H9 (cell line): ENCODE results near the gene KLHL2. TPM values are rescaled to one million over a fixed set of nuclear protein-coding genes. Genes with fewer than 3 reads are reported as not detected.

ENCODE experiments used
- DNase-seq: peaks from one replicate; pipeline ENCODE4 v3.0.0-alpha.2; 2017
- H2AFZ ChIP-seq: one replicate; pipeline ENCODE4 v1.6.1; 2013; ENCODE audit warnings: mild to moderate bottlenecking, low read length, control low read depth, moderate library complexity
- H2AK5ac ChIP-seq: 2 replicates; pipeline ENCODE4 v1.6.1; 2013; ENCODE audit warnings: low read length, control low read depth, mixed read lengths; ENCODE audit not compliant: insufficient read length
- H2BK120ac ChIP-seq: one replicate; pipeline ENCODE4 v1.6.1; 2013; ENCODE audit warnings: low read depth, mild to moderate bottlenecking, low read length, control low read depth, inconsistent platforms; ENCODE audit not compliant: poor library complexity, severe bottlenecking
- H2BK12ac ChIP-seq: 2 replicates; pipeline ENCODE4 v1.6.1; 2013; ENCODE audit warnings: low read length, control low read depth, mixed read lengths, low read depth; ENCODE audit not compliant: insufficient read length
- H2BK15ac ChIP-seq: 2 replicates; pipeline ENCODE4 v1.6.1; 2013; ENCODE audit warnings: low read depth, low read length, control low read depth
- H2BK20ac ChIP-seq: one replicate; pipeline ENCODE4 v1.6.1; 2013; ENCODE audit warnings: low read depth, mild to moderate bottlenecking, low read length, control low read depth, inconsistent platforms; ENCODE audit not compliant: poor library complexity, severe bottlenecking
- H2BK5ac ChIP-seq: 2 replicates; pipeline ENCODE4 v1.6.1; 2013; ENCODE audit warnings: low read length, control low read depth, mixed read lengths; ENCODE audit not compliant: insufficient read length
- H3K14ac ChIP-seq: 2 replicates; pipeline ENCODE4 v1.6.1; 2013; ENCODE audit warnings: low read length, control low read depth; ENCODE audit not compliant: insufficient read depth
- H3K18ac ChIP-seq: 2 replicates; pipeline ENCODE4 v1.6.1; 2013; ENCODE audit warnings: low read depth, mild to moderate bottlenecking, mixed read lengths, low read length, control low read depth; ENCODE audit not compliant: insufficient read length
- H3K23ac ChIP-seq: 2 replicates; pipeline ENCODE4 v1.6.1; 2013; ENCODE audit warnings: low read length, control low read depth, mixed read lengths, low read depth; ENCODE audit not compliant: insufficient read length
- H3K23me2 ChIP-seq: 2 replicates; pipeline ENCODE4 v1.6.1; 2013; ENCODE audit warnings: low read depth, mild to moderate bottlenecking, mixed read lengths, low read length, control low read depth; ENCODE audit not compliant: insufficient read length, poor library complexity, severe bottlenecking
- H3K27ac ChIP-seq: 2 replicates; pipeline ENCODE4 v1.5.1; 2013; ENCODE audit warnings: low read length, control low read depth, mixed read lengths, low read depth; ENCODE audit not compliant: insufficient read length
- H3K27me3 ChIP-seq: 2 replicates; pipeline ENCODE4 v1.6.1; 2013; ENCODE audit warnings: low read length, control low read depth, inconsistent platforms; ENCODE audit not compliant: insufficient read depth
- H3K4ac ChIP-seq: 2 replicates; pipeline ENCODE4 v1.6.1; 2013; ENCODE audit warnings: low read depth, mild to moderate bottlenecking, control low read depth, inconsistent platforms, low read length, moderate library complexity
- H3K4me1 ChIP-seq: 2 replicates; pipeline ENCODE4 v1.6.1; 2013; ENCODE audit warnings: low read length, control low read depth, inconsistent platforms; ENCODE audit not compliant: insufficient read depth
- H3K4me2 ChIP-seq: 2 replicates; pipeline ENCODE4 v1.6.1; 2013; ENCODE audit warnings: low read length, control low read depth, mixed read lengths; ENCODE audit not compliant: insufficient read length, insufficient read depth
- H3K56ac ChIP-seq: 2 replicates; pipeline ENCODE4 v1.6.1; 2013; ENCODE audit warnings: low read depth, mild to moderate bottlenecking, mixed read lengths, low read length, control low read depth; ENCODE audit not compliant: insufficient read length
- H3K79me1 ChIP-seq: 2 replicates; pipeline ENCODE4 v1.6.1; 2013; ENCODE audit warnings: low read depth, mild to moderate bottlenecking, moderate library complexity, low read length, control low read depth, inconsistent platforms; ENCODE audit not compliant: insufficient read depth, poor library complexity, severe bottlenecking
- H3K79me2 ChIP-seq: 2 replicates; pipeline ENCODE4 v1.6.1; 2013; ENCODE audit warnings: low read length, control low read depth, inconsistent platforms; ENCODE audit not compliant: insufficient read depth
- H3K9ac ChIP-seq: 2 replicates; pipeline ENCODE4 v1.6.1; 2013; ENCODE audit warnings: low read length, control low read depth, mixed read lengths; ENCODE audit not compliant: insufficient read length; ENCODE audit errors: extremely low read depth
- H3K9me3 ChIP-seq: one replicate; pipeline ENCODE4 v1.6.1; 2013; ENCODE audit warnings: low read depth, low read length, inconsistent platforms; ENCODE audit not compliant: control insufficient read depth
- H3T11ph ChIP-seq: one replicate; pipeline ENCODE4 v1.6.1; 2013; ENCODE audit warnings: mild to moderate bottlenecking, low read length, control low read depth, inconsistent platforms
- H4K20me1 ChIP-seq: one replicate; pipeline ENCODE4 v1.6.1; 2013; ENCODE audit not compliant: control insufficient read depth, insufficient read length, insufficient read depth
- H4K5ac ChIP-seq: 2 replicates; pipeline ENCODE4 v1.6.1; 2013; ENCODE audit warnings: low read depth, mild to moderate bottlenecking, mixed read lengths, low read length, control low read depth; ENCODE audit not compliant: insufficient read length
- H4K8ac ChIP-seq: replicated peaks from 2 replicates; pipeline ENCODE4 v1.6.1; 2013; ENCODE audit warnings: low read length, control low read depth, mixed read lengths, low read depth; ENCODE audit not compliant: insufficient read length
- H4K91ac ChIP-seq: 2 replicates; pipeline ENCODE4 v1.6.1; 2013; ENCODE audit warnings: low read depth, mild to moderate bottlenecking, moderate library complexity, mixed read lengths, low read length, control low read depth; ENCODE audit not compliant: insufficient read length
- H3K27ac Mint-ChIP-seq, 3 experiments: 2 replicates in 2 of 3; 3 replicates in 1 of 3; pipeline ENCODE4 v1.8.0; 2020 to 2021; ENCODE audit warnings: mixed read lengths in 3 of 3, mild to moderate bottlenecking in 1 of 3, moderate library complexity in 1 of 3
- H3K27me3 Mint-ChIP-seq: 2 replicates; pipeline ENCODE4 v1.8.0; 2021; ENCODE audit warnings: low read depth, mild to moderate bottlenecking, moderate library complexity, mixed read lengths
- H3K36me3 Mint-ChIP-seq, 3 experiments: 2 replicates in 2 of 3; 3 replicates in 1 of 3; pipeline ENCODE4 v1.8.0; 2020 to 2021; ENCODE audit warnings: low read depth in 3 of 3, mixed read lengths in 3 of 3; ENCODE audit not compliant: insufficient read depth in 1 of 3
- H3K4me1 Mint-ChIP-seq, 2 experiments: 2 replicates each; pipeline ENCODE4 v1.8.0; 2020; ENCODE audit warnings: mixed read lengths in 2 of 2
- H3K4me3 Mint-ChIP-seq, 2 experiments: 2 replicates in 1 of 2; 3 replicates in 1 of 2; pipeline ENCODE4 v1.8.0; 2020 to 2021; ENCODE audit warnings: mild to moderate bottlenecking in 2 of 2, mixed read lengths in 2 of 2, moderate library complexity in 1 of 2
- H3K9me3 Mint-ChIP-seq, 2 experiments: 2 replicates in 1 of 2; 3 replicates in 1 of 2; pipeline ENCODE4 v1.8.0; 2020; ENCODE audit warnings: mild to moderate bottlenecking in 2 of 2, mixed read lengths in 2 of 2, moderate library complexity in 1 of 2
- CTCF ChIP-seq: fragments of 200-600 bp; sonication (generic); conservative IDR thresholded peaks from 3 replicates; pipeline ENCODE4 v1.8.0; 2021; ENCODE audit warnings: antibody characterized with exemption, mild to moderate bottlenecking
- WGBS: extraction: QIAGEN DNeasy Blood & Tissue Kit; methylation state at CpG from one replicate; pipeline ENCODE4 v1.1.7; 2013; ENCODE audit warnings: missing lambda C conversion rate, low lambda C conversion rate, mixed read lengths; ENCODE audit not compliant: insufficient read length; ENCODE audit errors: extremely low coverage; 5-methylcytosine and 5-hydroxymethylcytosine counted together
- total RNA-seq: library from RNA; stranded (reverse); gene quantifications from 2 replicates; pipeline ENCODE4 v1.2.1, GENCODE V29; 2021

The KLHL2 gene
- total RNA-seq, 1 experiment from 2014 or later, result 14.3 TPM

GRCh38 chr4:165208221-165208652 lies 876 bp downstream of the KLHL2 start:
- H2AK5ac ChIP-seq, result no peak overlapping the region
- DNase-seq, result no peak
- no peaks in the 10 kb centered on the region for H4K20me1 ChIP-seq
- Mint-ChIP-seq H3K4me1 (peaks cover 41 to 54% of the 10 kb centered on the region in 2 experiments), H3K27me3 (peaks cover 16% of the 10 kb centered on the region), H3K9me3 (no peaks in the 10 kb centered on the region), H3K27ac (peak overlapping the region in 1 of 3 experiments; percentile 18; a peak in 1 of 7 replicates), H3K4me3 (peak overlapping the region; percentile 80 to 89), H3K36me3 (no peaks in the 10 kb centered on the region; a peak in 1 of 7 replicates)
- H3K79me2 ChIP-seq, result peaks cover 3% of the 10 kb centered on the region; the same call in 1 of the 2 replicates
- H3K23ac ChIP-seq, result no peak overlapping the region
- H2BK12ac ChIP-seq, result no peak overlapping the region
- peak overlapping the region; percentile 42 for H3K9ac ChIP-seq
- H3T11ph ChIP-seq, result no peak overlapping the region
- H3K14ac ChIP-seq, result peak overlapping the region; percentile 14; the same call in 1 of the 2 replicates
- H3K27ac ChIP-seq, result no peak overlapping the region
- H4K91ac ChIP-seq, result no peak overlapping the region
- no peaks in the 10 kb centered on the region for H3K9me3 ChIP-seq
- peak overlapping the region; percentile 79 for H3K4me2 ChIP-seq
- H2AFZ ChIP-seq, result no peak overlapping the region
- no peak overlapping the region for H2BK120ac ChIP-seq
- no peak overlapping the region for H4K8ac ChIP-seq
- WGBS, result no CpG with 5 or more reads among the region's 13 CpGs
- H3K18ac ChIP-seq, result no peak overlapping the region
- H3K4ac ChIP-seq, result no peak overlapping the region
- TF ChIP-seq CTCF, result no peak
- peaks cover 5% of the 10 kb centered on the region; the same call in 1 of the 2 replicates for H3K4me1 ChIP-seq
- no peak overlapping the region for H4K5ac ChIP-seq
- no peak overlapping the region for H2BK20ac ChIP-seq
- H3K27me3 ChIP-seq, result no peaks in the 10 kb centered on the region; the same call in 1 of the 2 replicates
- H2BK5ac ChIP-seq, result no peak overlapping the region
- no peaks in the 10 kb centered on the region for H3K79me1 ChIP-seq
- H2BK15ac ChIP-seq, result no peak overlapping the region
- H3K23me2 ChIP-seq, result peaks cover 6% of the 10 kb centered on the region
- no peak overlapping the region for H3K56ac ChIP-seq
